Transverse colon (tissue), 3 donors: Measurements from ENCODE around the gene SLC22A4.

ENCODE experiments used
- CTCF ChIP-seq, 5 experiments: fragments of 200-600 bp in 3 of 5; fragments of 450-650 bp in 2 of 5; sonication (generic) in 3 of 5; IDR thresholded peaks; 1 replicate in 2 of 5; 2 replicates in 3 of 5; pipeline ENCODE4 v1.5.1; 2016 to 2017; ENCODE audit warnings: antibody characterized with exemption in 5 of 5, inconsistent platforms in 3 of 5, mild to moderate bottlenecking in 2 of 5, moderate library complexity in 1 of 5
- POLR2A ChIP-seq: fragments of 450-650 bp; IDR thresholded peaks from one replicate; pipeline ENCODE4 v1.6.1; 2016; ENCODE audit warnings: antibody characterized with exemption, mild to moderate bottlenecking, moderate library complexity

GRCh38 chr5:132363431-132364112 is 69.4 kb downstream of the SLC22A4 start:
- TF ChIP-seq CTCF (IDR thresholded peaks at IDR 0.05) (no peak), POLR2A (no peak)
